Neutrophil (primary cell): ENCODE data around the gene UBL4B.

Source experiments
- H3K27ac ChIP-seq: fragments of 200-600 bp; sonication (generic); 2 replicates; pipeline ENCODE4 v1.5.1; 2016; ENCODE audit warnings: mild to moderate bottlenecking, moderate library complexity
- H3K27me3 ChIP-seq: fragments of 200-600 bp; sonication (generic); 2 replicates; pipeline ENCODE4 v1.6.0; 2016; ENCODE audit warnings: mild to moderate bottlenecking
- H3K36me3 ChIP-seq: fragments of 200-600 bp; sonication (generic); 2 replicates; pipeline ENCODE4 v1.5.1; 2017
- H3K4me1 ChIP-seq, 2 experiments: fragments of 200-600 bp in 1 of 2; sonication (generic) in 1 of 2; 1 replicate in 1 of 2; 2 replicates in 1 of 2; pipeline versions ENCODE4 v1.5.1 to v1.6.1; 2013 to 2016; ENCODE audit warnings: low read depth in 1 of 2, low read length in 1 of 2, mild to moderate bottlenecking in 1 of 2, moderate library complexity in 1 of 2; ENCODE audit not compliant: control insufficient read depth in 1 of 2, insufficient read depth in 1 of 2
- H3K4me3 ChIP-seq, 2 experiments: fragments of 200-600 bp in 1 of 2; sonication (generic) in 1 of 2; 1 replicate in 1 of 2; 2 replicates in 1 of 2; pipeline ENCODE4 v1.5.1; 2013 to 2016; ENCODE audit warnings: low read depth in 1 of 2, low read length in 1 of 2, mild to moderate bottlenecking in 1 of 2, moderate library complexity in 1 of 2
- H3K9me3 ChIP-seq: fragments of 200-600 bp; sonication (generic); 2 replicates; pipeline ENCODE4 v1.5.1; 2016
- TF ChIP-seq, protein P1 (sequence below): fragments of 200-600 bp; sonication (generic); IDR thresholded peaks from 2 replicates; pipeline ENCODE4 v1.5.1; 2016; ENCODE audit warnings: antibody characterized with exemption

UBL4B gene

DNA sequence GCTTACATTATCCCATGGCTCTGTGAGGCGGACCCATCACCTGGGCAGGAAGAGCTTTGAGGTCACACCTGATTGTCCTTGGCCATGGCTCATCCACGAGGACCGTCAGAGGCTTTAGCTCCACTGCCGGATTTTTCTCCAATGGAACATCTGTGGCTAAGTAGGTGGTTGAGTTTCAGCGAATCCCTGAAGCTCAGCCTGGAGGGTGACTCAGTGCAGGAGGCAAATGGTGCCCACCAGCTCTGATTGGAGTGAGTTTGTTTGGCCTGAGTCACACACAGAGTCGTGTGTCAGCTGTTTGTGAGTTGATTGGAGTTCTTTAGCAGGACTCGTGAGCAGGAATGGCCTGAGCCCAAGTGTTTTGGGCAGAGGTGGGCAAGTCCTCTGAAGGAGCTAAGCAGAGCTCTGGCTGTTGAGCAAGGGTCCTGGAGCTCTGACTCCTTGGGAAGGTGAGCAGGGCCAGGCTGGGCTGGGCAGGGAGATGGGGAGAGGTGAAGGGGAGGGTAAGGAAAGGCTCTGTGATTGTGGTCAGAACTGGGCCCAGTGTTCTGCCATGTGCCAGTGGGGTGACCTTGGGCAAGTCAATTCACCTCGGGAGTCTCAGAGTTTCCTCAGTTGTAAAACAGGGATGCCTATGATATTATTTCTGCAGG lies 40.0 kb downstream of the UBL4B start:
- peaks cover 95% of the 10 kb centered on the region for H3K27me3 ChIP-seq
- H3K36me3 ChIP-seq = no peaks in the 10 kb centered on the region
- H3K27ac ChIP-seq = no peak overlapping the region
- no peak overlapping the region for H3K4me3 ChIP-seq
- no peaks in the 10 kb centered on the region for H3K9me3 ChIP-seq
- TF ChIP-seq, protein P1, sequence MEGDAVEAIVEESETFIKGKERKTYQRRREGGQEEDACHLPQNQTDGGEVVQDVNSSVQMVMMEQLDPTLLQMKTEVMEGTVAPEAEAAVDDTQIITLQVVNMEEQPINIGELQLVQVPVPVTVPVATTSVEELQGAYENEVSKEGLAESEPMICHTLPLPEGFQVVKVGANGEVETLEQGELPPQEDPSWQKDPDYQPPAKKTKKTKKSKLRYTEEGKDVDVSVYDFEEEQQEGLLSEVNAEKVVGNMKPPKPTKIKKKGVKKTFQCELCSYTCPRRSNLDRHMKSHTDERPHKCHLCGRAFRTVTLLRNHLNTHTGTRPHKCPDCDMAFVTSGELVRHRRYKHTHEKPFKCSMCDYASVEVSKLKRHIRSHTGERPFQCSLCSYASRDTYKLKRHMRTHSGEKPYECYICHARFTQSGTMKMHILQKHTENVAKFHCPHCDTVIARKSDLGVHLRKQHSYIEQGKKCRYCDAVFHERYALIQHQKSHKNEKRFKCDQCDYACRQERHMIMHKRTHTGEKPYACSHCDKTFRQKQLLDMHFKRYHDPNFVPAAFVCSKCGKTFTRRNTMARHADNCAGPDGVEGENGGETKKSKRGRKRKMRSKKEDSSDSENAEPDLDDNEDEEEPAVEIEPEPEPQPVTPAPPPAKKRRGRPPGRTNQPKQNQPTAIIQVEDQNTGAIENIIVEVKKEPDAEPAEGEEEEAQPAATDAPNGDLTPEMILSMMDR = no peak
- H3K4me1 ChIP-seq = no peaks in the 10 kb centered on the region

DNA sequence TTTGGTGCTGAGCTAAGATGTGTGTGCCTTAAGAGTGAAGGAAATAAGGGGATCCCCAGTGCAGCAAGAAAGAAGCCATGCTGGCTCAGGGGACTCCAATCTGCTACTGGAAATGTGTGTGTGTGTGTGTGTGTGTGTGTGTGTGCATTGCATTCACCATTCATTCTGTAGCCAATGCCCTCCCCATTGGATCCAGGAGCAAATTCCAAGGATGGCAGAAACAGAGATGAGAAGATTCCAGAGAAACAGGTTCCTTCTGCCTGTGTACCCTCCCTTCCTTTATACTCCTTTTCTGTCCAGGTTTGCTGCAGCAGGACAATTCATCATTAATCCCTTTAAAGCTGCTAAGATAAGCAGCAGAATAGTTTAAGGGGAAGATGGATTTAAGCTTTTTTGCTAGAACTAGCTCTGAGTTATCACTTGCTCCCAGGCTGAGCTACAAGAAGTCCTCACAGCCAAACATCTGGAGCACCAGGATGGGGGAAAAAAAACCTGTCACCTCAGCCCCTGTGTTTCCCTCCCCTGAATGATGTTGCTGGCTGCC lies 41.2 kb downstream of the UBL4B start:
- Histone ChIP-seq H3K27me3 (peaks cover 83% of the 10 kb centered on the region), H3K4me3 (no peak overlapping the region)
- TF ChIP-seq, protein P1 = no peak

DNA sequence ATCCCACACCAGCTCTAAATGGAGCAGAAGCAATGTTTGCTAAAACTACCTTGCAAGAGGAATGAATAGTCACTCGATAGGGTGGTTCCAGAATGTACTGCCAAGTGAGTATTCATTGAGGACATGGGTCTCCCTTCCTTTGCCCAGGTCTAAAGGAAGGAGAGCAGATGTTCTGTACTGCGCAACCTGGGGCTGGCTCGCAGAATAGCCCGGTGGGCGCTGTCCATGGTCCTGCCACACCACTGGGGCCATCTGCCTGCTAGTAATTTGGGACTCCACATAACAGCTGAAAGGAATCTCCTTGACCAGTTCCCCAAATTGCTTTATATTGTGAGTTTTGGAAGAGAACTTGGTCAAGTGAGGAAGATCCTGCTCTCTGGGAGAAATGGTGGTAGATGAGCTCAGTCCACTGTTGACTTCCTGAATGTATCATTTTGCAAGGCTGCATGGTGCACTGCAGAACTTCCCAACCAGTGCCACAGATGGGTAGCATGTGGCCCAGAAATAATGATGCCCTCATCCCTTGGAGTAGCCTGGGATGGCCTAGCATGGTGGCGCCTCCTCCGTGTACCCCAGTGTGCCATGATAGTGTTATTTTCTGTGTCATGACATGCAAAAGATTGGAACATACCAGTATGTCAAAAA lies 43.8 kb downstream of the UBL4B start:
- no peaks in the 10 kb centered on the region for H3K36me3 ChIP-seq
- TF ChIP-seq, protein P1 = no peak
- H3K27me3 ChIP-seq = peaks cover 70% of the 10 kb centered on the region
- H3K9me3 ChIP-seq = no peaks in the 10 kb centered on the region
- H3K27ac ChIP-seq = no peak overlapping the region
- H3K4me3 ChIP-seq = no peak overlapping the region
- H3K4me1 ChIP-seq = no peaks in the 10 kb centered on the region

More for the DNA sequence above, 41.2 kb downstream of the UBL4B start:
- H3K9me3 ChIP-seq = no peaks in the 10 kb centered on the region
- H3K36me3 ChIP-seq = no peaks in the 10 kb centered on the region
- H3K27ac ChIP-seq = no peak overlapping the region
- no peaks in the 10 kb centered on the region for H3K4me1 ChIP-seq

DNA sequence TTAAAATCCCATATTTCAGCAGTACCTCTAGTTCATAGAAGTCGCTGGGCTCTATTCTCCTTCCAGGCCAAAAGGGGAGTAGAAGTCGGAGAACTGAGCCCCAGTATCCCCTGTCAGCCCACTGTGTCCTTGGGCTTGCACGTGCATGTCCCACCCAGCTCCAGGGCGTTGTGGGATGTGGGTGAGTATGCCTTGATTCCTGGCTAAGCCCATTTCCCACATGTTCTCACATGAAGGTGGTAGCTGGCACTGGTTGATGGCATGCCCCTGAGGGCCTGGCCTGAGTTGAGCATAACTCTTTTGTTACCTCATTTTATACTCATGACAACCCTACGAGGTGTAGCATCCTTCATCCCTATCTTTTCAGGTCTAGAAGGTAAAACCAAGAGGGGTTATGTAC lies 46.0 kb downstream of the UBL4B start:
- Histone ChIP-seq H3K9me3 (no peaks in the 10 kb centered on the region), H3K36me3 (no peaks in the 10 kb centered on the region), H3K27me3 (peaks cover 59% of the 10 kb centered on the region), H3K4me1 (no peaks in the 10 kb centered on the region), H3K4me3 (no peak overlapping the region), H3K27ac (no peak overlapping the region)
- TF ChIP-seq, protein P1 = no peak

- TF ChIP-seq, protein P1 = no peak
- no peak overlapping the region for H3K27ac ChIP-seq
- peaks cover 59% of the 10 kb centered on the region for H3K27me3 ChIP-seq
- no peak overlapping the region for H3K4me3 ChIP-seq
- no peaks in the 10 kb centered on the region for H3K9me3 ChIP-seq
- H3K36me3 ChIP-seq = no peaks in the 10 kb centered on the region
- H3K4me1 ChIP-seq = no peaks in the 10 kb centered on the region
Measured at GRCh38 chr1:110159168-110159567, 46.9 kb downstream of the UBL4B start.
